DOHH2 (cell line): ENCODE measurements around the gene BSPRY.
"Not testable (repeated sequence)": the region's sequence is repeated elsewhere in the genome, so short reads cannot be mapped to it uniquely, and the experiment has no call there.

ENCODE experiments used
- H3F3A ChIP-seq: fragments of 200-600 bp; sonication (generic), shearing (Covaris generic); 2 replicates; pipeline ENCODE4 v1.6.0; 2016; ENCODE audit warnings: antibody characterized with exemption, mild to moderate bottlenecking; ENCODE audit not compliant: control insufficient read depth, insufficient read depth
- H3K27ac ChIP-seq: fragments of 200-600 bp; sonication (generic); 2 replicates; pipeline ENCODE4 v1.5.1; 2014; ENCODE audit warnings: low read depth, mild to moderate bottlenecking, low read length, moderate library complexity
- H3K27me3 ChIP-seq: fragments of 200-600 bp; sonication (generic); 2 replicates; pipeline ENCODE4 v1.6.1; 2014; ENCODE audit warnings: mild to moderate bottlenecking, low read length, mixed read lengths; ENCODE audit not compliant: control insufficient read depth
- H3K36me3 ChIP-seq: fragments of 200-600 bp; sonication (generic); 2 replicates; pipeline ENCODE4 v1.6.1; 2014; ENCODE audit warnings: mild to moderate bottlenecking, low read length, moderate library complexity, mixed read lengths; ENCODE audit not compliant: control insufficient read depth
- H3K4me1 ChIP-seq: fragments of 200-600 bp; sonication (generic); 2 replicates; pipeline ENCODE4 v1.6.1; 2014; ENCODE audit warnings: mild to moderate bottlenecking, low read length, mixed read lengths; ENCODE audit not compliant: control insufficient read depth
- H3K4me2 ChIP-seq: fragments of 200-600 bp; sonication (generic); 2 replicates; pipeline ENCODE4 v1.6.0; 2014; ENCODE audit warnings: mild to moderate bottlenecking, low read length, moderate library complexity
- H3K4me3 ChIP-seq: fragments of 200-600 bp; sonication (generic); 2 replicates; pipeline ENCODE4 v1.5.1; 2014; ENCODE audit warnings: mild to moderate bottlenecking, low read length, mixed read lengths
- H3K79me2 ChIP-seq: fragments of 200-600 bp; sonication (generic); 2 replicates; pipeline ENCODE4 v1.6.1; 2014; ENCODE audit warnings: mild to moderate bottlenecking, low read length, mixed read lengths; ENCODE audit not compliant: control insufficient read depth
- H3K9me2 ChIP-seq: fragments of 200-600 bp; sonication (generic); replicated peaks from 2 replicates; pipeline ENCODE4 v1.6.1; 2014; ENCODE audit warnings: mild to moderate bottlenecking, low read length, mixed read lengths; ENCODE audit not compliant: control insufficient read depth
- H3K9me3 ChIP-seq: fragments of 200-600 bp; sonication (generic); 2 replicates; pipeline ENCODE4 v1.6.1; 2014; ENCODE audit warnings: antibody characterized with exemption, low read length, mixed read lengths; ENCODE audit not compliant: control insufficient read depth, insufficient read depth
- H4K20me1 ChIP-seq: fragments of 200-600 bp; sonication (generic); 2 replicates; pipeline ENCODE4 v1.6.0; 2014; ENCODE audit warnings: low read depth, mild to moderate bottlenecking, antibody characterized with exemption, low read length, moderate library complexity; ENCODE audit not compliant: control insufficient read depth, insufficient read depth
- EZH2phosphoT487 ChIP-seq: fragments of 200-600 bp; sonication (generic); IDR thresholded peaks from 2 replicates; pipeline ENCODE4 v1.6.1; 2017; ENCODE audit warnings: borderline replicate concordance, mild to moderate bottlenecking, antibody characterized with exemption, low read length, moderate library complexity, mixed read lengths
- TF ChIP-seq, protein P1 (sequence below): fragments of 200-600 bp; sonication (generic); IDR thresholded peaks from one replicate; pipeline ENCODE4 v1.5.1; 2014; ENCODE audit warnings: antibody characterized with exemption, mild to moderate bottlenecking, low read depth, low read length; ENCODE audit not compliant: poor library complexity, severe bottlenecking

The BSPRY gene

DNA sequence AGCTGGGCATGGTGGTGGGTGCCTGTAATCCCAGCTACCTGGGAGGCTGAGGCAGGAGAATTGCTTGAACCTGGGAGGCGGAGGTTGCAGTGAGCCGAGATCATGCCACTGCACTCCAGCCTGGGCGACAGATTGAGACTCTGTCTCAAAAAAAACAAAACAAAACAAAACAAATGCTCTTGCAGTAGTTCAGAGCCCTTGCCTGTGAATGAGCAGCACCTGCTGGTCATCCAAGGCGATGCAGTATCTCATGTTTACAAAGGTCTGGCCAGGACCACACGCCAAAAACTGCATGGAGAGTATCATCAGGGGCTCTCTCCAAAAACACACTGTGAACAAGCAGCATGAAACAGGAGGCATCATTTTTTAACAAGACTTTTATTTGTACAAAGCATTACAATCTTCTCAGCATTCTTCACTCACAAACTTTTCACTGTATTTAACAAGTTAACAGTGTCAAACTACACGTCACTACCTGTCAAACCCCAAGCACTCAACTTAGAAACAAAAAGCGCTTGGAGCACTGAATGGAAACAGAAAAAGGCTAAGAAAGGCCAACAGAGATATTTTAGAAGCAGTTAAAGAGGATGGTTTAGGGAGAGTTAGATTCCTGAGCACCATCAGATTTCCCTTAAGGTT, 57.7 kb downstream of the BSPRY start:
- H3K27ac ChIP-seq, result not testable (repeated sequence)

DNA sequence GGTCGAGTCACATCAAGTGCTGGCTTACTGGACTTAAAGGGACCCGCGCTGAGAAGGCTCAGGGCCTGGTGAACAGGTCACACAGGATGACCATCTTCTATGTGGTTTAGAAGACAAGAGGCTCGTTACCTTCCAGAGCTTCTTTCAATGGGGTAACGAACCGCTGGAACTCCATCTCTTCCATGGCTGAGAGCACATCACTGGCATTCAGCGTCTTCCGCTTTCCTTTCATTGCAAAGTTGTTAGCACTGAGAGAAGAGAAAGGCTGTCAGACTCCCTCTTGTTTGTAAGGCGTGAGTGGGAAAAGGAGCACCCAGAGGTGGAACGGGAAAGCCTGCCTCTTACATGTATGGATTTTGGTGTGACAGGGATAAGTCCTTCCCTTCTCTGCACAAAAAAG, 60.1 kb downstream of the BSPRY start:
- Histone ChIP-seq H3K36me3 (peaks cover 35% of the 10 kb centered on the region), H4K20me1 (no peaks in the 10 kb centered on the region), H3K4me2 (peak overlapping the region; percentile 90), H3K27me3 (no peaks in the 10 kb centered on the region), H3K79me2 (peaks cover 36% of the 10 kb centered on the region), H3K9me2 (no peaks in the 10 kb centered on the region), H3F3A (peaks cover 25% of the 10 kb centered on the region), H3K27ac (peak overlapping the region; percentile 92), H3K4me1 (peaks cover 31% of the 10 kb centered on the region), H3K4me3 (peak overlapping the region; percentile 96), H3K9me3 (no peaks in the 10 kb centered on the region)
- no peak for TF ChIP-seq EZH2phosphoT487
- TF ChIP-seq, protein P1, sequence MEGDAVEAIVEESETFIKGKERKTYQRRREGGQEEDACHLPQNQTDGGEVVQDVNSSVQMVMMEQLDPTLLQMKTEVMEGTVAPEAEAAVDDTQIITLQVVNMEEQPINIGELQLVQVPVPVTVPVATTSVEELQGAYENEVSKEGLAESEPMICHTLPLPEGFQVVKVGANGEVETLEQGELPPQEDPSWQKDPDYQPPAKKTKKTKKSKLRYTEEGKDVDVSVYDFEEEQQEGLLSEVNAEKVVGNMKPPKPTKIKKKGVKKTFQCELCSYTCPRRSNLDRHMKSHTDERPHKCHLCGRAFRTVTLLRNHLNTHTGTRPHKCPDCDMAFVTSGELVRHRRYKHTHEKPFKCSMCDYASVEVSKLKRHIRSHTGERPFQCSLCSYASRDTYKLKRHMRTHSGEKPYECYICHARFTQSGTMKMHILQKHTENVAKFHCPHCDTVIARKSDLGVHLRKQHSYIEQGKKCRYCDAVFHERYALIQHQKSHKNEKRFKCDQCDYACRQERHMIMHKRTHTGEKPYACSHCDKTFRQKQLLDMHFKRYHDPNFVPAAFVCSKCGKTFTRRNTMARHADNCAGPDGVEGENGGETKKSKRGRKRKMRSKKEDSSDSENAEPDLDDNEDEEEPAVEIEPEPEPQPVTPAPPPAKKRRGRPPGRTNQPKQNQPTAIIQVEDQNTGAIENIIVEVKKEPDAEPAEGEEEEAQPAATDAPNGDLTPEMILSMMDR, result no peak

More for the DNA sequence above, 57.7 kb downstream of the BSPRY start:
- H4K20me1 ChIP-seq, H3K27me3 ChIP-seq, H3K4me3 ChIP-seq, H3K9me3 ChIP-seq, H3K9me2 ChIP-seq: not testable (repeated sequence)
- Histone ChIP-seq H3K4me2 (peak overlapping the region; percentile 90; the same call in 1 of the 2 replicates), H3F3A (peaks cover 25% of the 10 kb centered on the region), H3K79me2 (peaks cover 36% of the 10 kb centered on the region), H3K36me3 (peaks cover 35% of the 10 kb centered on the region), H3K4me1 (peaks cover 28% of the 10 kb centered on the region)
- TF ChIP-seq, protein P1, result peak; percentile 62

- H3K36me3 ChIP-seq, result peaks cover 35% of the 10 kb centered on the region
- no peaks in the 10 kb centered on the region for H4K20me1 ChIP-seq
- peak overlapping the region; percentile 92 for H3K27ac ChIP-seq
- H3F3A ChIP-seq, result peaks cover 25% of the 10 kb centered on the region
- H3K4me1 ChIP-seq, result peaks cover 31% of the 10 kb centered on the region
- peak overlapping the region; percentile 90 for H3K4me2 ChIP-seq
- H3K9me2 ChIP-seq, result no peaks in the 10 kb centered on the region
- H3K9me3 ChIP-seq, result no peaks in the 10 kb centered on the region
- TF ChIP-seq, protein P1, result no peak
- TF ChIP-seq EZH2phosphoT487, result no peak
- no peaks in the 10 kb centered on the region for H3K27me3 ChIP-seq
- peak overlapping the region; percentile 96 for H3K4me3 ChIP-seq
- peaks cover 36% of the 10 kb centered on the region for H3K79me2 ChIP-seq
These were observed 60.5 kb downstream of the BSPRY start for GRCh38 chr9:113409883-113410206.
